GM19452 (cell line): ENCODE results near the gene TRIM44.

ENCODE experiments used
- ATAC-seq: cut with Tn5 transposase; IDR thresholded peaks from one replicate; pipeline ENCODE4 v1.9.1; 2021; ENCODE audit not compliant: unreplicated experiment

The TRIM44 gene

DNA sequence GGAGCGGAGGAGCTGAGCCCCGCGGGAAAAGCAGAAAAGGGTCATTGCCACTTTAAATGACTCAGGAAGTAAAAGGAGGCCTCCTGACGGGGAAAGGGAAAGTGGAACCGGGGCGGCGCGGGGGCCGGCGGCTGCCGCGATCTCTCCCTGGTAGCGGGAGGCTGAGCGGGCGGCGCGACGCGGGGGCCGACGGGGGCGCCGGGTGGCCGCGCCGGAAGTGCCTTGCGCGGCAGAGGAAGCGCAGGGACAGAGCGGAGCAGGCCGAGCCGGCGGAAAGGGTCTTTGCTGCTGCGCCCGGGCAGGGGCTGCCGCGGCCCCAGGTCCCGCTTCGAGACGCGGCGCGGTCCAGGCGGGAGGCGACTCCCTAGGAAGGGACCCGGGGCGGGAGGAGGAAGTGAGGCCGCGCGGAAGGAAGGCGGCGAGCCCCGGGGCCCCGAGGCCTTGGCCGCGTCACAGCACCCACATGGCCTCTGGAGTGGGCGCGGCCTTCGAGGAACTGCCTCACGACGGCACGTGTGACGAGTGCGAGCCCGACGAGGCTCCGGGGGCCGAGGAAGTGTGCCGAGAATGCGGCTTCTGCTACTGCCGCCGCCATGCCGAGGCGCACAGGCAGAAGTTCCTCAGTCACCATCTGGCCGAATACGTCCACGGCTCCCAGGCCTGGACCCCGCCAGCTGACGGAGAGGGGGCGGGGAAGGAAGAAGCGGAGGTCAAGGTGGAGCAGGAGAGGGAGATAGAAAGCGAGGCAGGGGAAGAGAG is at the start of gene TRIM44:
Gene TRIM44 (plus strand): TSS at position 127 of the 759 bp plus-strand sequence. CDS start 337 bp downstream, at position 464.
- peak; percentile 92 for ATAC-seq

GRCh38 chr11:35614939-35615569 is 47.5 kb upstream of the TRIM44 start:
- ATAC-seq = no peak

- ATAC-seq = no peak
These were observed 46.4 kb upstream of the TRIM44 start for GRCh38 chr11:35615921-35616900.

DNA sequence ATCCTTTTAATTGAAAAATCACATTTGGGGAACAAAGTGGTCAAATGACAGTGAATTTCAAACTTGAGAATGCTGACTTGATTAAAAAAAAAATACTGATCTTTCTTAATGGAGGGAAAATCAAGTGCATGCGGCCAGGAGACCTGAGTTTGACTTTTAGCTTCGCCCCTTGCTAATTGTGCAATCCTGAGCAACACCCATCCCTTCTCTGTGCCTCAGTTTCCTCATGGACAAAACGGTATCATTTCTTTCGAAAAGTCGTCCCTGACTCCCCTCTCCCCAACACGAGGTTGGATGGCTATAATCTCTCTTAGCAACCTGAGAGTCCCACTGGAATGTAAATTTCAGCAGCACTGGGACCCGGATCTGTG is 45.3 kb upstream of the TRIM44 start:
- ATAC-seq = no peak

GRCh38 chr11:35617687-35618496 is 44.7 kb upstream of the TRIM44 start, which contains the start of gene FJX1:
TSS of gene FJX1 (plus strand) at chr11:35618460. CDS start at chr11:35618637, 177 bp downstream.
- ATAC-seq = peak; percentile 35

DNA sequence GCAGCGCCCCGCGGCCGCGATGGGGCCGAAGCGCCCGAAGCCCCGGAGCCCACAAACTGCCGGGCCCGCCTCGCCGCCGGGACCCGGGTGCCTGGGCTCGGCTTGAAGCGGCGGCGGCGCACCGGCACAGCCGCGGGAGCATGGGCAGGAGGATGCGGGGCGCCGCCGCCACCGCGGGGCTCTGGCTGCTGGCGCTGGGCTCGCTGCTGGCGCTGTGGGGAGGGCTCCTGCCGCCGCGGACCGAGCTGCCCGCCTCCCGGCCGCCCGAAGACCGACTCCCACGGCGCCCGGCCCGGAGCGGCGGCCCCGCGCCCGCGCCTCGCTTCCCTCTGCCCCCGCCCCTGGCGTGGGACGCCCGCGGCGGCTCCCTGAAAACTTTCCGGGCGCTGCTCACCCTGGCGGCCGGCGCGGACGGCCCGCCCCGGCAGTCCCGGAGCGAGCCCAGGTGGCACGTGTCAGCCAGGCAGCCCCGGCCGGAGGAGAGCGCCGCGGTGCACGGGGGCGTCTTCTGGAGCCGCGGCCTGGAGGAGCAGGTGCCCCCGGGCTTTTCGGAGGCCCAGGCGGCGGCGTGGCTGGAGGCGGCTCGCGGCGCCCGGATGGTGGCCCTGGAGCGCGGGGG is 44.0 kb upstream of the TRIM44 start:
- peak; percentile 49 for ATAC-seq

DNA sequence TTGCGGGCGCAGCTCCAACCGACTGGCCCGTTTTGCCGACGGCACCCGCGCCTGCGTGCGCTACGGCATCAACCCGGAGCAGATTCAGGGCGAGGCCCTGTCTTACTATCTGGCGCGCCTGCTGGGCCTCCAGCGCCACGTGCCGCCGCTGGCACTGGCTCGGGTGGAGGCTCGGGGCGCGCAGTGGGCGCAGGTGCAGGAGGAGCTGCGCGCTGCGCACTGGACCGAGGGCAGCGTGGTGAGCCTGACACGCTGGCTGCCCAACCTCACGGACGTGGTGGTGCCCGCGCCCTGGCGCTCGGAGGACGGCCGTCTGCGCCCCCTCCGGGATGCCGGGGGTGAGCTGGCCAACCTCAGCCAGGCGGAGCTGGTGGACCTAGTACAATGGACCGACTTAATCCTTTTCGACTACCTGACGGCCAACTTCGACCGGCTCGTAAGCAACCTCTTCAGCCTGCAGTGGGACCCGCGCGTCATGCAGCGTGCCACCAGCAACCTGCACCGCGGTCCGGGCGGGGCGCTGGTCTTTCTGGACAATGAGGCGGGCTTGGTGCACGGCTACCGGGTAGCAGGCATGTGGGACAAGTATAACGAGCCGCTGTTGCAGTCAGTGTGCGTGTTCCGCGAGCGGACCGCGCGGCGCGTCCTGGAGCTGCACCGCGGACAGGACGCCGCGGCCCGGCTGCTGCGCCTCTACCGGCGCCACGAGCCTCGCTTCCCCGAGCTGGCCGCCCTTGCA is 43.3 kb upstream of the TRIM44 start:
- ATAC-seq = peak; percentile 29

- ATAC-seq = no peak
These were observed 42.5 kb upstream of the TRIM44 start for GRCh38 chr11:35619855-35620640.

DNA sequence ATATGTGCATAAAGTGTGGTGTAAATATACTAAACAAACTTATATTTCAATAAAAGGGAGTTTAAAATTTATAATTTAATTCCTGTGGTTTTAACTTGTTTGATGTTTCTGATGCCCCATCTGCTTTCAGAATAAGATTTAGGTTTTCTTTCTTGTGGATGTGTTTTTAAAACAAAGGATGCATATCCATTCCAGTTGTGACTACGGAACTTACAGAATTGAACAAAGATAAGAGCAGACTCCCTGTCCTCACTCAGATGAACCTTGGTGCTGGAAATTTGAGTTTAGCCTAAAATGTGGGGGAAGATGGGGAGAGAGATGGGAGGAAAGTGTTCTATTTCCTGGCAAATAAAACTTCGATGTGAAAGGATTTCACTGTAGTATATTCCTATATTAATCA is 41.8 kb upstream of the TRIM44 start:
- ATAC-seq = no peak

DNA sequence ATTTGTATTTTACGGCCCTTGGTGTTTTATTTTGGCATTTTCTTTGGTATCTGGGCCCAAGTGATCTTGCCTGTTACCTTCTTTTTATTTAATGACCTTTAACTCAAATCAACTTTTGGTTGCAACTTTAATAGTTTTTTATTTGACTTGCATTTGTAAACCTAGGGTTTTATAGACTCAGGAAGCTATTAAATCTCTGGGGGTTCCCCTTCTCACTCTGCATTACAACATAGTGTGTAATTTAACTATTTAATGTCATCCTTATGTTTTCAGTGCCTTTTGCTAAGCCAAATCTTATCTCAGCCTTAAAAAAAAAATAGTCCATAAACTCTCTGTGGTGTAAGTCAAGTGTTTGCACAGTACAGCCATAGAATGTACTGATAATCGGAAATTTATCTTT is 41.0 kb upstream of the TRIM44 start:
- ATAC-seq = no peak

GRCh38 chr11:35622070-35622469 is 40.5 kb upstream of the TRIM44 start:
- ATAC-seq = no peak

DNA sequence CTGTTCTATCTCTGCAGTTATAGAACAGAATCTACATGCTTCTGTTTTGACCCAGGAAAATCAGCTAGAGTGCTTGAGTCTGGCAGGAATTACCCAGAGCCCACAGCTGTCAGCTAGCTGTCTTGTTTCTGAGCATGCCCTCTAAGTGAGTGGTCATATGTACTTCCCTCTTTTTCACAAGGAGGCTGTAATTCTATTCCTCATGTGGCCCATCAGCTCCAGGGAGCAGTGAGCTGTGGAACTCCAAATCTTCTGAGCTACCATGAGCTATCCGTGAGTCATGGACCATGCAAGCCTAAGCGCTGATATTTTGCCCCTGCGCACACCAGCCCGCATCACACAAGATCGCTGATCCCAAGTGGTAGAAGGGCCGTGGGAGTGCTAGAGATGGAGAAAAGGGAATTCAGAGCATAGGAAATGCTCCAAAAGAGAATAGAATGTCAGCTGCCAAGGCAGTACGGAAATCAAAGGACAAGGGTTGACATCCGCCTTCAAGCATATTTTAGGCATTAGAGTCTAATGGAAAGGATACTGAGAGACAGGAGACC is 38.9 kb upstream of the TRIM44 start:
- ATAC-seq = no peak

GRCh38 chr11:35624316-35624715 is 38.3 kb upstream of the TRIM44 start:
- ATAC-seq = no peak

DNA sequence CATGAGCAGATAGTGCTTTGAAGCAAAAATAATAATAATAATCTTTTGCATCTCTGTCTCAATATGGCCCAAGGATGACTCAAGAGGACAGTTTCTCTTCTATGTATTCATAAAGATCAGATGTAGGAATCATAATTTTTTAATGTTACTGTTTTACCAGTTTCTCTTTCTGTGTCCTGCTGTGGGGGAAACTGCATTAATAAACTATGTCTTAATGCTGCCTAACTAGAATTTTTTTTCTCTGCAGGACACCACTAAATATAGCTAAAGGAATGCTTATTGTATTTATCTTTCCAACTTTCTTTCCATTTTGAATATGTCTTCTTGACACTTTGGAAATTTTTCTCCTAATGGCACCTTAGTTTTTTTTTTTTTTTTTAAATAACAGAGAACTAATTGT is 37.8 kb upstream of the TRIM44 start:
- ATAC-seq = no peak

DNA sequence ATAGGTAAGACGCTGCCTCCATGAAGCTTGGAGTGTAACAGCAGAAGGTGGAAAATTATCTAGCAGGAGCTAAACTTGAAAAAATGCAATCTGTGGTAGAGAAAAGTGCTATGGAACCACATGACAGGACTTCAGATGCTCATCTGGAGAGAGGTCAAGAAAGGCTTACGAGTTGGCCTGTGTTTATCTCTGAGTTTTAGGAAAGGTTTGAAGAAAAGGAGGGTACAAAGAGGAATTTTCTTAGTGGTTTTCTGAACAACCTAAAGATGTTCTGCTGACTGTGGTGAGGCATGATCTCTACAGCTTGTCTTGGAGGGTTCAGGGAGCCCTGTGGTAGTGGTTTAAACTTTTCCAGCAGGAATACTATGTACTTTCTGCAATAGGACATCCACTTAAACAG is 36.1 kb upstream of the TRIM44 start:
- no peak for ATAC-seq

- no peak for ATAC-seq
These were observed 33.1 kb upstream of the TRIM44 start for GRCh38 chr11:35629511-35629910.

DNA sequence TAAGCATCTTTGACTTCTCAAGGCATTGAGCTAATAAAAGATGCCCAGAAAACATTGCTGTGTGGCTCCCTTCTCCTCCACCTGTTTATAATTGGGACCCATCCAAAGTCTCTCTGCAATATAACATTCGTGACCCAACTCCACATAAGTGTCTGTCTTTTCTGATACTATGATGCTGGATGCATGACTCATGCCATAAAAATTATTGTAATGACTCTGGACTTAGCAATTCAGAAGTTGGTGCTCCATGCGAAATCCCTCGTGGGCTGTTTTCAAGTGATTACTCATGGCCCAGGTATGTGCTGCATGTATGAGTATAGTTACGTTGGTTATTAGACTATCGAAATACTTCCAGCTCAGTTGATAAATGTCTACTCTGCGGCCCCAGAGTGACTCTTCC is 32.7 kb upstream of the TRIM44 start:
- no peak for ATAC-seq

DNA sequence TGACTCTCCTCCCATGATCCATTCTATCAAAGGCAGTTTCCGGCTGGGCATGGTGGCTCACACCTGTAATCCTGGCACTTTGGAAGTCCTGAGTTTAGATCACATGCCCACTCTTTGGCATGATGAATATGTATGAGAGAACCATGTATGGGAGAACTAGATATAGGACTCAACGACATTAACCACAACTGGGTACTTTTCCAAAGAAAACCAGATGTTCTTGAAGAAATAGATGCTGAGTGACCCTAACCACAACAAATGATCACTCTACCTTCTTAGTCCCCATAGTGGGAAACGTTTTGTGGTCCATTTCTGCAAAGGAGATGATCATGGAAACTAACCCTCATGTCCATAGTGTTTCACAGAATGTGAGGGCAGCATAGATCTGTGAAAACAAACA is 30.7 kb upstream of the TRIM44 start:
- ATAC-seq = no peak
